ENCODE data around the gene TNP2. TPM values are rescaled to one million over a fixed set of nuclear protein-coding genes. Genes with fewer than 3 reads are reported as not detected.

The TNP2 gene
- total RNA-seq, 1 donor from 2014 or later: not detected

DNA sequence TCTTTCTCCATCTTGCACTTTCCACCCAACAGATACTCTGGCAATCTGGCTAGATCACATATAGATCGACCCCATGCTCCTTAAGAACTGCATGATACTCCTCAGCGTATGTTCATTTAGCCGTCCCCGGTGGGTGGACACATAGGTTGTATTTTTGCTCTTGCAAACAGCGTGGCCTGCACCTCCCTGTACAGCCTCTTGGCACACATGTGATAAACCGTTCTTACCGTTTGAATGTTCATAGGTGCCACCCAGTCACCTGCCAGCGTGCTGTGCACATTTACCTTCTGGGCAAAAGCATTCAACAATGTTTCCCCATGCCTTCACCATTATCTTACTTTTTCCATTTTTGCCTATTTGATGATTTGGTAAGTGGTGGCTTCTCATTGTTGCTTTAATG is 6.2 kb downstream of the TNP2 start:
- H3K27ac ChIP-seq: no peak overlapping the region
- DNase-seq (ENCODE audit: low spot score in 2 of 2): no peak
- H3K4me3 ChIP-seq: no peak overlapping the region
- intact Hi-C loops (cut with DNase I): no loop called here
- H3K36me3 ChIP-seq: no peaks in the 10 kb centered on the region
- H3K9me3 ChIP-seq: no peaks in the 10 kb centered on the region
- peaks cover 3 to 10% of the 10 kb centered on the region in 2 donors for H3K4me1 ChIP-seq
- TF ChIP-seq, protein P1, sequence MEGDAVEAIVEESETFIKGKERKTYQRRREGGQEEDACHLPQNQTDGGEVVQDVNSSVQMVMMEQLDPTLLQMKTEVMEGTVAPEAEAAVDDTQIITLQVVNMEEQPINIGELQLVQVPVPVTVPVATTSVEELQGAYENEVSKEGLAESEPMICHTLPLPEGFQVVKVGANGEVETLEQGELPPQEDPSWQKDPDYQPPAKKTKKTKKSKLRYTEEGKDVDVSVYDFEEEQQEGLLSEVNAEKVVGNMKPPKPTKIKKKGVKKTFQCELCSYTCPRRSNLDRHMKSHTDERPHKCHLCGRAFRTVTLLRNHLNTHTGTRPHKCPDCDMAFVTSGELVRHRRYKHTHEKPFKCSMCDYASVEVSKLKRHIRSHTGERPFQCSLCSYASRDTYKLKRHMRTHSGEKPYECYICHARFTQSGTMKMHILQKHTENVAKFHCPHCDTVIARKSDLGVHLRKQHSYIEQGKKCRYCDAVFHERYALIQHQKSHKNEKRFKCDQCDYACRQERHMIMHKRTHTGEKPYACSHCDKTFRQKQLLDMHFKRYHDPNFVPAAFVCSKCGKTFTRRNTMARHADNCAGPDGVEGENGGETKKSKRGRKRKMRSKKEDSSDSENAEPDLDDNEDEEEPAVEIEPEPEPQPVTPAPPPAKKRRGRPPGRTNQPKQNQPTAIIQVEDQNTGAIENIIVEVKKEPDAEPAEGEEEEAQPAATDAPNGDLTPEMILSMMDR (IDR thresholded peaks at IDR 0.05): no peak
- no peaks in the 10 kb centered on the region for H3K27me3 ChIP-seq

DNA sequence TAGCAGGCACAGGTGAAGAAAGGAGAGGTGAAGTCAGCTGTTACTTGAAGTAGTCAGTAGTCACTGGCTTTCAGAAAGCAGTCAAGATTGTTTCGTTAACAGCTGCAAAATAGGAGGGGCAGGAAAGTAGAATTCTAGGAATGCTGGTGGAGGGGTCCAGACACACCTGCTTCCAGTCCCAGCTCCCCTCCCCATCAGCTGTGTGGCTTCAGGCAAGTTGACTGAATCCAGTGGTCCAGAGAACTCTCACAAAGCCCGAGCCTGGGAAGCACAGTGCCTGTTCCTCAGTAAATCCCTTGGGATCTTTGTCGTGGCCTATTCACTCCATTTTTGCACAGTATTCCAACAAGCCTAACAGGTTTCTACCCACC is 8.5 kb downstream of the TNP2 start:
- H3K4me1 ChIP-seq: peaks cover 3 to 16% of the 10 kb centered on the region in 2 donors
- TF ChIP-seq, protein P1 (IDR thresholded peaks at IDR 0.05): no peak
- no peaks in the 10 kb centered on the region for H3K9me3 ChIP-seq
- no peaks in the 10 kb centered on the region for H3K36me3 ChIP-seq
- no peak overlapping the region for H3K27ac ChIP-seq
- H3K27me3 ChIP-seq: no peaks in the 10 kb centered on the region
- intact Hi-C loops (cut with DNase I): no loop called here
- no peak overlapping the region for H3K4me3 ChIP-seq
- DNase-seq (ENCODE audit: low spot score in 2 of 2): no peak

DNA sequence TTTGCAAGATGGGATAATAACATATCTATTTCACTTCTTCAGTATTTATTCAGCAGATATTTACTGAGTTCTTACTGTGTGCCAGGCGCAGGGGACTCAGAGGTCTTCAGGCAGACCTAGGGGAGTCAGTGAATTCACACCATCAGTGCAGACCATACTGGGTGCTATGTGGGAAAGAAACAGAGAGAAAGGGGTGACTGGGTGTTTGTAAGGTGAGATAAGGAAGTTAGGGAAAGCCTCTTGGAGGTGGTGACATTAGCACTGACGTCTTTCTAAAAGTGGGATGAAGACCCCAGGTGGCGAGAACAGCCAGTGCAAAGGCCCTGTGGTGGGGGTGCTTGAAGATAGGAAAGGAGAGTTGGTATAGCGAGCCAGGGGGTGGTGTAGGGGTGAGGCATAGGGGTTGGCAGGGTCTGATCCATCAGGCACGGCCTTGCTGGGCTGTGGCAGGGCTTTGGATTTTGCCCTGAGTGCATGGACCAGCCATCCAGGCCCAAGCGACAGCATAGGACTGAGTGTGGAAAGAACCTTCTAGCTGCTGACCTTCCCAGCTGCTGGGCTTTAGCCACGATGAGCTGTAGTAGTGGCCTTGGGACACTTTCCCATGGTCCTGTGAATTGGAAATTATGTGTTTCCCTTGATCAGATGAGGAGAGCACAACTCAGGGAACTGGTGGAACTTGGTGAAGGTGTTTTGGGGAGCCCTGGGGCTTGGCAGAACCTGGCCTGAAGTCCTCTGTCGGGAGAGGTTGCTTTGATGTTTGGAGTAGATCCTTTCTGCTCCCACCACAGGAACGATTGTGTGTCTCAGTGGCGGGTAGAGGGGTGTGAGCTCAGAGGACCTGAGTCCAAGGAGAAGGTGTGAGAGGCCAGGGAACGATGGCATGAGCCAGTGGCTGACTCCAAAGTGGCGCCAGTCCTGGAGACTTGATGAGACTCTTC is 9.2 kb downstream of the TNP2 start:
- Histone ChIP-seq H3K36me3 (no peaks in the 10 kb centered on the region), H3K27ac (peak overlapping the region; percentile 70 to 78), H3K9me3 (no peaks in the 10 kb centered on the region), H3K4me1 (peaks cover 6 to 16% of the 10 kb centered on the region in 2 donors), H3K4me3 (peak overlapping the region in 1 of 2 donors; percentile 53), H3K27me3 (no peaks in the 10 kb centered on the region)
- DNase-seq (ENCODE audit: low spot score in 2 of 2): no peak
- TF ChIP-seq, protein P1 (IDR thresholded peaks at IDR 0.05): no peak
- intact Hi-C loops (cut with DNase I): loop anchor here (5.0 to 10.0 kb wide), 4 partner anchors 125 to 523 kb away; partner anchors contain the start of gene SNN

DNA sequence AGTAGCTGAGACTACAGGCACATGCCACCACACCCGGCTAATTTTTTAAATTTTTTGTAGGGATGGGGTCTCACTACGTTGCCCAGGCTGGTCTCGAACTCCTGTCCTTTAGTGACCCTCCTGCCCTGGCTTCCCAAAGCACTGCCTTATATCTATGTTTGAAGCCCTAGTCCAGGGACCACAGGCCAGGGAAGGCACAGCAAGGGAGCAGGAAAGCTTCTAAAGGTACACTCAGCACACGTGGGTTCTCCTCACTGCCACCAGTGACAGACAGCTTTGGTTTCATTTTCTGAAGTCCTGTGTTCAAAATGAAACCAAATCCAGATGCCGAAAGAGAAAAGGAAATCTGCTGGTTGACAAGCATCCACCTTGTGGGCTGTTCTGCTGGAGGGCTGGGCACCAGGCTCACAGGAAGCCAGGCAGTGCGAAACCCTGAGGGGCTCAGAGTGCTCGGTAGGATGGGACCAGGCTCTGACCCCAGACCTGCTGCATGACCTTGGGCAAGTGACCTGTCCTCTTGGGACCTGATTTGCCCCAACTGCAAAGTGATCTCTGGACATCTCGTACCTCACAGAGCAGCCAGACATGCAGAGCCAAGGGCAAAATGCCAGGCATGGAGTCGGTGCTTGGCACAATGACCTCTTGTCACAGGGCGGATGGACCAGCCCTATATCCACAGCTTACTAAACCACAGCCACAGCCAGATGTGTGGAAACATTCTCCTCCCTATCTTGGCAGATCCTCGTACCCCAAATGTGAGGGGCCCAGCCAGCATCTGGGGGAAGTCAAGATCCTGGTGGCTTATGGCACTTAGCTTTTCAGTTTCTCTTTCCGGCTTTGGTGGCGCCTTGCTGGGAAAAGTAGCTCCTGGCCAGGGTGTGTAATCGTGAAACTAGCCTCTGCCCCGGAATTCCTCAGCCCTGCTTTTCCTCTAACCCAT is 10.3 kb downstream of the TNP2 start:
- H3K27ac ChIP-seq: peak overlapping the region; percentile 70 to 78
- no peaks in the 10 kb centered on the region for H3K36me3 ChIP-seq
- TF ChIP-seq, protein P1 (IDR thresholded peaks at IDR 0.05): no peak
- H3K9me3 ChIP-seq: no peaks in the 10 kb centered on the region
- H3K4me3 ChIP-seq: peak overlapping the region; percentile 12 to 53
- DNase-seq (ENCODE audit: low spot score in 2 of 2): peak in 1 of 2 donors; percentile 83
- H3K4me1 ChIP-seq: peaks cover 10 to 25% of the 10 kb centered on the region in 2 donors
- intact Hi-C loops (cut with DNase I): loop anchor here (5.0 to 10.0 kb wide), 4 partner anchors 124 to 522 kb away; partner anchors contain the start of gene SNN
- H3K27me3 ChIP-seq: no peaks in the 10 kb centered on the region

DNA sequence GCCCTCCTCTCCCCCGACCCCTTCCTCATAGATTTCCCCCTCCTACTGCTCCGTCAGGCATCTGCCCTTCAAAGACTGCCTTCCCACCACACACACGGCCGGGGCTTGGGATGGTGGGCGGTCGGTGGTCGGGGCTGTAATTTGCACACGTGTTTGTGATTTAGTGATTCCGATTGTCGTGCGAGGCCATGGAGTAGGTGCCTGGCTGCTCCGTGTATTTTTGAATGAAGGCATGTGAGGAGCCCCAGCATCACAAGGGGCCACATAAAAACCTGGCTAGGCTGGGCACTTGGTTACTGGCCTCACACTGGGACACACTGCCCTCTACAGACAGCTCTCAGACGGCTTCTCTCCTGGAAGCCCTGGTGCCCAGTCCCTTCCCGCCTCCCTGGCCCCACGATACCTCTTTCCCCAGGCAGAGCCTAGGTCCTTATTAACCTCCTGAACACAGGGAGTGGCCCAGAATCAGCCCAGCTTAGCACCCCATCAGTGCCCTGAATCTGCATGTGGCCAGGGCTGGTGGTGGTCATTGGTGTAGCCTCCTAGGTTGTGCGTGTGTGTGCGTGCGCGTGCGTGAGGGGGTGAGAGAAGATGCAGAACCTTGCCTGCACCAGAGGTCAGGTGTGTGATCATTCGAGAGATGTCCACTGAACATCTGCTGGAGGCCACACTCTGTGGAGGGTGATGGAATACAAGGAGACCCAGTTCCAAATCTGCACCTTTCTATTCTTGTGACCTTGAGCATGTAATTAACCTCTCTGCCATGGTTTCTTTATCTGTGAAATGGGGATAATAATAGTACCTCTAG is 11.8 kb downstream of the TNP2 start:
- peak overlapping the region; percentile 79 to 80 for H3K4me3 ChIP-seq
- TF ChIP-seq, protein P1 (IDR thresholded peaks at IDR 0.05): peak; percentile 68 to 84 (median 73)
- no peaks in the 10 kb centered on the region for H3K27me3 ChIP-seq
- H3K4me1 ChIP-seq: peaks cover 10 to 25% of the 10 kb centered on the region in 2 donors
- H3K9me3 ChIP-seq: no peaks in the 10 kb centered on the region
- DNase-seq (ENCODE audit: low spot score in 2 of 2): peak in 1 of 2 donors; percentile 87
- no peaks in the 10 kb centered on the region for H3K36me3 ChIP-seq
- intact Hi-C loops (cut with DNase I): loop anchor here (2.0 to 10.0 kb wide), 5 partner anchors 101 to 520 kb away; partner anchors contain the start of gene SNN
- H3K27ac ChIP-seq: peak overlapping the region; percentile 90 to 96
